ENCODE data around the gene DENND1A.

Gene DENND1A

GRCh38 chr9:123402981-123403509 lies 526.9 kb downstream of the DENND1A start:
- no peak for TF ChIP-seq CTCF (IDR thresholded peaks at IDR 0.05)

- TF ChIP-seq CTCF (IDR thresholded peaks at IDR 0.05), result peak; percentile 85
Observed at GRCh38 chr9:123401879-123402513, 527.9 kb downstream of the DENND1A start.

- no peak for TF ChIP-seq CTCF (IDR thresholded peaks at IDR 0.05)
Observed at GRCh38 chr9:123400926-123401503, 528.9 kb downstream of the DENND1A start.

DNA sequence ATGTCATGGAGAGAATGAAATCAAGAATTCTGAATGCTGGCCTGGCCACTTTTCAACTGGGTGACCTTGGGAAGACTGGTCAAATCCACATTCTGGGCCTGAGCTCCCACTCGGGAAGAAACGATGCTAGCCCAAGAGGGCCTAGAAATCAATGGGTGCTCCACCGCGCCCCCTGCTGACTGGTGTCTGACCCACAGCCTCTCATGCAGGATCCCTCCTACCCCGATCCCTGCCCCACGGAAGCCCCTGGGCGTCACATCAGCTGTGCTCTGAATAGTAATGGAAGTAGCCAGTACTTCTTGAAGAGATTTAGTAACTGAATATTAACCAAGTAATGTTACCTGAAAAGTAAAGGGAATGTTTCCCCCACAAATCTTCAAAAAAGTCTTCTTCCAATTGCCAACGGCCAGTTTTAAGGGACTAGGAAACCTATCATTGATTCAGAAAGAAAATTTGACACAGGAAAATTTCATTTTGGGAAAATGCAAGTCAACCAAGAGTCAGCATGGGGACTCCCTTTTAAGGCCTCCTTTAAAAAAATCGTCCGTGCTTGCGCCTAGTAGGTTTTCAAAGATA lies 530.0 kb downstream of the DENND1A start:
- peak; percentile 64 for TF ChIP-seq CTCF (IDR thresholded peaks at IDR 0.05)

- TF ChIP-seq CTCF (IDR thresholded peaks at IDR 0.05), result no peak
Observed at GRCh38 chr9:123397975-123398374, 532.0 kb downstream of the DENND1A start.

GRCh38 chr9:123395689-123396511 lies 534.0 kb downstream of the DENND1A start:
- TF ChIP-seq CTCF (IDR thresholded peaks at IDR 0.05), result no peak

DNA sequence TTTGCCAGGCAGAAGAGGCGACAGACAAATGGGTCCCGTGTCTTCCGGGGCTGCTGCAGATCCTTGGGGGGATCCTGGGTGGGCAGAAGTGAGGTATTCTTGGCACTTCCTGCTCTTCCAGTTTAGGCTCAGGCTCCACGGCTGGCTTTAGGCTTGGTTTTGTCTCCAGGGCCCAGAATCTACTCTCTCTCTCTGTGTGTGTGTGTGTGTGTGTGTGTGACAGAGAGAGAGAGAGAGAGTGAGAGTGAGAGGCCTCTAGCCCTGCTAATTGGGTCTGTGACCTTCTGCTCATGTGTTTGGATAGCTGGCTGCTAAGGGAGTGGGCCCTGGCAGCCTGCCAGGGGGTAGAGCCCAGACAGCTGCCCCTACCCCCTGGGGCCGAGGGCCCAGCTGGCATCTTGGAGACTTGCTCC lies 534.6 kb downstream of the DENND1A start:
- TF ChIP-seq CTCF (IDR thresholded peaks at IDR 0.05), result no peak

Measured in LNCAP (cell line).